HG03565 (cell line): ENCODE measurements around the gene SIL1.
"Not testable (repeated sequence)": the region's sequence is repeated elsewhere in the genome, so short reads cannot be mapped to it uniquely, and the experiment has no call there.

Experiments used
- ATAC-seq: cut with Tn5 transposase; IDR thresholded peaks from one replicate; pipeline ENCODE4 v1.9.1; 2021; ENCODE audit warnings: mild to moderate bottlenecking, moderate library complexity; ENCODE audit not compliant: unreplicated experiment

SIL1 gene

GRCh38 chr5:139076111-139076510 lies 122.1 kb downstream of the SIL1 start:
- no peak for ATAC-seq

DNA sequence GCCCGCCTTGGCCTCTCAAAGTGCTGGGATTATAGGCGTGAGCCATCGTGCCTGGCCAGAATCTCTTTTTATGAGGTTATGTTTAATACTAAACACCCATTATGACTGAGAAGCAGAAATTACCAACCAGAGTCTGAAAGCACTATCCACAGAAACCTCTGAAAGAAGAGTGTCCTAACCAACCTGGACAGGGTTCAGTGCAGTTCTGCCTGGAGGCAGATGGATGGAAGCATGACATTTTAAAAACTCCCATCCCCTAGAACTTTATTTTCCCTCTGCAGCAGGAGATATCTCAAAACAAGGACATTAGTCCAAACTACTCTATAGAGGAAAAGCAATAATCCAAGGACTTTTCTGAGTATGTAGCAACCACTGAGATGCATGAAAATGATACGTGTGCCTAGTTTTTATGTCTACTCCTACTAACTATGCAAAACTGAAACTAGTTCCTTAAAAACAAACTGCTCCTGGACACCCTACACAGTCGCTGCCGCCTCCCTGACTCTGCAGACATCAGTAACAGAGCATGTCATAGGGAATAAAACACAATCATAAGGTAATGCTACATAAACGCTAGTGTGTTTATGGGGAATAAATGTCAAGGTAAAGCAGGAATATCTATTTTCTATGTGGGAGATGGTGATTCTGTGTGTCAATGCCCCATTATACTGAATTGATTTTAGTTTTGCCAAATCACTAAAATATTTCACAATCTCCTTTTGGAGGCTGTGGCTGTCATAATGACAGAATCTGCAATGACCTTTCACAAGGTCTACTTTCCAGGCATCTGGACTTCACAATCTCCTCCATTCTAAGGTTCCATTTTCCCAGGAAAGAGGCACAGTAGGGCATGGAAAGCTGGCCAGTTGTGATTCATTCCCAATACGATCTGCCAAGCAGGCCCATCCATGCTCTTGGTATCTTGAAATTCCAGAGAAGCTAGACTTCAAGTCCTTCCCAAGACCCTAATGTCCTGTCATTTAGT lies 122.8 kb downstream of the SIL1 start:
- no peak for ATAC-seq

DNA sequence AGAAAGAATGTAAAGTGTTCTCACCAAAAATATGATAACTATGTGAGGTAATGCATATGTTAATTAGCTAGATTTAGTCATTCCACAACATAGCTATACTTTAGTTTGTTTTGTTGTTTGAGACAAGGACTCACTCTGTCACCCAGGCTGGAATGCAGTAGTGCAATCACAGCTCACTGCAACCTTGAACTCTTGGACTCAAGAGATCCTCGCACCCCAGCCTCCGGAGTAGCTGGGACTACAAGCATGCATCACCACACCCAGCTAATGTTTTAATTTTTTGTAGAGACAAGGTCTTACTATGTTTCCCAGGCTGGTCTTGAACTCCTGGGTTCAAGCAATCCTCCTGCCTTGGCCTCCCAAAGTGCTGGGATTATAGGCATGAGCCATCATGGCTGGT lies 124.2 kb downstream of the SIL1 start:
- not testable (repeated sequence) for ATAC-seq

DNA sequence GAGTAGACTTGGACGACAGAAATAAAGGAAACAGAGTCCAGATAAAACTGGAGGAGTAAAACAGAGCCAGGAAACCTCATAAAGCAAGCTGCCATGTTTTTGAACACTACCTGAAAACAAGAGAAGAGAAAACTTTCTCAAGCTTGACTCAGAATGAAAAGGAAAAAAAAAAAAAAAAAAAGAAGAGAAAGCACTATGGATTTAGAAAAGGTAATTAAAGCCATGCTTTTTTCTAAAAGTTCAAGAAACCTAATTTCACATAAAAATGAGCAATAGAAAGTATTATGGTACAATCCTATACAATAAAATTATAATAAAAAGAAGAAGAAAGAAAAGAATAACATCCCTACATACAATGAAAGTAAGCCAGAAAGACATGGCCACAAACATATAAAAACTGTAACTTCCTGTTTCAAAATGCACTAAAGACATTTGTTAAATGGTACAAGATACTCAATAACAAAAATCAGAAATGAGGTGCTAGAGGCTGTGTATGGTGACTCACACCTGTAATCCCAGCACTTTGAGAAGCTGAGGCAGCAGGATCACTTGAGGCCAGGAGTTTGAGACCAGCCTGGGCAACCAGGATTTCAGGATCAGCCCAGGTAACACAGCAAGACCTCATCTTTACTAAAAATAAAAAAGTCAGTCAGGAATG lies 129.5 kb downstream of the SIL1 start:
- ATAC-seq = no peak

- ATAC-seq = no peak
Observed at GRCh38 chr5:139068060-139068459, 130.1 kb downstream of the SIL1 start.

DNA sequence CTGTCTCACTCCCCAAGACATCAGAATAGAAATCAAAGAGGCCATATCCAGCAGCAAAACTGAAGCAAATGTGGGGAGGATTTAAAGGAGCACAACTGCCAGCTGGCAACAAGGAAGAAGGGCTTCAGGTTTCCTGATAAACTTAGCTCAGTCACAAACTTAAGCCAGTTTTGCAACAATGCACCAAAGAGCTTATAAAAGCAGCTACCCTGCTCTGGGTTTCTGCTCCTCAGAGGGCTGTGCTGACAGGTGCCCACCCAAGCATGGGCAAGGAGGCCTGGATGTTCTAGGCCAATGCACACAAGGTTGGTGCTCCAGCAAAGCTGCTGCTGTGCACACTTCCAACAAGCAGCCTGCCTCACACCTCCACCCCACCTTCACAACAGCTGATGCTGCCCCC lies 132.9 kb downstream of the SIL1 start:
- no peak for ATAC-seq

- no peak for ATAC-seq
Observed at GRCh38 chr5:139064613-139065012, 133.6 kb downstream of the SIL1 start.

DNA sequence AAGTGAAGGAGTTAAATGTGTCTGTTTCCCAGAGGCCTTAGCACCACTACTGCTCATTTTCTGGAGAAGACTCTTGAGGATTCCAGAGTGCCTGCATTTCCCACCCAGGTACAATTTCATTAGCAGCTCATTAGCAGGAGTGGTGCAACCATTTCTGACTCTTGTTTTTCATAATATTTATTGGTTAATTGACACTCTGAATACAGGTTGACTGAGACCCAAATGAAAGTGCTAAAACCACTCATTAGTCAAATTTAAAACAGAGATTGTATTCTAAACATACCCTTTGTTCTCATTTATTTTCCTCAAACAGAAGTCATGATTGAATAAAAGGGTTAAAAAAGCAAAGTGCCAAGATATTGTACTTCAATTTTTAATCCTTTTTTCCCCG lies 134.5 kb downstream of the SIL1 start:
- no peak for ATAC-seq

- ATAC-seq = no peak
Observed at GRCh38 chr5:139062910-139063663, 135.1 kb downstream of the SIL1 start.

DNA sequence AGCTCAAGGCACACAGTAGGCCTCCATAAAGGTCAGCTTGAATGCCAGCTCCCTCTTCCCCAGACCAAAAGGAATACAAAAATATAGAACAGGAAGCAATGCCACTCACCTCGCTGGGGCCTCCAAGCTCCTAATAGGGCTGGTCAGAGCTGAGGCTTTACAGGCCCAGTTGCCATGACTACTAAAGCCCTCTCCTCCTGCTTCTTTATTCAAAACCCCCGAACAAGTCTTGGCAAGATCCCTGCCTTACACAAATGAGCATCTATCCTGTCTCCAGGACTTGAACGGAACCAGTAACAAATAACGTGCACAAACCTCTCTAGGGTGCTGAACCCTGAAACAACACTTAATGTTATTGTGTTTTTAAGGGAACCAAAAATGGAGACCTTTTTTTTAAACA lies 136.3 kb downstream of the SIL1 start:
- no peak for ATAC-seq

- no peak for ATAC-seq
Observed at GRCh38 chr5:139061274-139061673, 136.9 kb downstream of the SIL1 start.

GRCh38 chr5:139058121-139058520 lies 140.0 kb downstream of the SIL1 start:
- ATAC-seq = no peak

DNA sequence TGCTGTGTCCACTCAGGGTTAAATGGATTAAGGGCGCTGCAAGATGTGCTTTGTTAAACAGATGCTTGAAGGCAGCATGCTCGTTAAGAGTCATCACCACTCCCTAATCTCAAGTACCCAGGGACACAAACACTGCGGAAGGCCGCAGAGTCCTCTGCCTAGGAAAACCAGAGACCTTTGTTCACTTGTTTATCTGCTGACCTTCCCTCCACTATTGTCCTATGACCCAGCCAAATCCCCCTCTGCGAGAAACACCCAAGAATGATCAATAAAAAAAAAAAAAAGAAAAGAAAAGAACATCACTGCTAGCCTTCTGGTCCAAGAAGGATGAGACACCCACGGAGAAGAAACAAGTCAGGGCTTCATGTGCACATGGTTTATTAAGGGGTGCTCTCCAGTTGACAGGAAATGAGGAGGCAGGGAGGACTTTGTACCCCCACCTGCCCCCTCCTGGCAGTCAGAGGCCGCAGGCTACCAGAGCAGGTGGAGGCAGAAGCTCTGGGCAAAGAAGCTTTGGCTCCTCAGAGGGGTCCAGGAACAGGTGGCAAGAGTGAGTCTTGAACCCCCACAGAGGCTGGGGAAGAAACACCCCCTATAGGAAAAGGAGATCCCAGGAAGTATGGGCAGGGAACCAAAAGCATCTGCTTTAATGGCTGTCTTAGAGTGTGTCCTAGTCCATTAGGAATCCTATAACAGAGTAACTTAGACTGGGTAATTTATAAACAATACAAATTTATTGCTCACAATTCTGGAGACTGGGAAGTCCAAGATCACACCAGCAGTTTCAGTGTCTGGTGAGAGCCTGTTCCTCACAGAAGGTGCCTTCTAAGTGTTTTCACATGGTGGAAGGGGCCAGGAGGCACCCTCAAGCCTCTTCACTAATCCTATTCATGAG lies 140.9 kb downstream of the SIL1 start:
- not testable (repeated sequence) for ATAC-seq

DNA sequence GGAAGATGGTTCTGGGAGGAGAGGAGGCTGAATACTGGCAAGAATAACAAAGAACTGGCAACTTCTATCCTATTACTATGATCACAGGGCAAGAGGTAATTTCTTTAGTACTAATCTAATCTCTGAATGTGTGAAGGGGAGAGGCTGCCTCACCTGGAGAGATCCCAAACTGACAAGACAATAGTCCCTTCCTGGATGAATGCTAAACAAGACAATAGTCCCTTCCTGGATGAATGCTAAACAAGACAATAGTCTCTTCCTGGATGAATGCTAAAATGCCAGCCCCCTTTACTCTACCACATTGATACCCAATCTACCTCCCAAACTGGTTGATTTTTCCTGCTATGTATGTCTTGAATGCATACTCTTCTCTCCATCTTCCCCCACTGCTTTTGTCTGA lies 145.2 kb downstream of the SIL1 start:
- ATAC-seq = no peak

GRCh38 chr5:139051392-139051791 lies 146.8 kb downstream of the SIL1 start:
- ATAC-seq = no peak

- no peak for ATAC-seq
Observed at GRCh38 chr5:139050432-139050831, 147.7 kb downstream of the SIL1 start.

DNA sequence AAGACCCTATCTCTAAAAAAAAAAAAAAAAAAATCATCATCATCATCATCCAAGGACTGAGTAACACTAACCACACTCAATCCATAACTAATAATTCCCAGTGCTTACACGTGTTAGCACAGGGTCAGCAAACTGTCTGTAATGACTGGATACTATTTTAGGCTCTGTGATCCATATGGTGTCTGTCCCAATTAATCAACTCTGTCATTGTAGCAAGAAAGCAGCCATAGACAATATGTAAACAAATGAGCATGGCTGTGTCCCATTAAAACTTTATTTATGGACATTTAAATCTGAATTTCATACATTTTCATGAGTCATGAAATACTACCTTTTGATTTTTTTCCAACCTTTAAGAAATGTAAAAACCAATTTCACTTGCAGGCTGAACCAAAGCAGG lies 148.4 kb downstream of the SIL1 start:
- ATAC-seq = no peak

- no peak for ATAC-seq
Observed at GRCh38 chr5:139046551-139046950, 151.6 kb downstream of the SIL1 start.

DNA sequence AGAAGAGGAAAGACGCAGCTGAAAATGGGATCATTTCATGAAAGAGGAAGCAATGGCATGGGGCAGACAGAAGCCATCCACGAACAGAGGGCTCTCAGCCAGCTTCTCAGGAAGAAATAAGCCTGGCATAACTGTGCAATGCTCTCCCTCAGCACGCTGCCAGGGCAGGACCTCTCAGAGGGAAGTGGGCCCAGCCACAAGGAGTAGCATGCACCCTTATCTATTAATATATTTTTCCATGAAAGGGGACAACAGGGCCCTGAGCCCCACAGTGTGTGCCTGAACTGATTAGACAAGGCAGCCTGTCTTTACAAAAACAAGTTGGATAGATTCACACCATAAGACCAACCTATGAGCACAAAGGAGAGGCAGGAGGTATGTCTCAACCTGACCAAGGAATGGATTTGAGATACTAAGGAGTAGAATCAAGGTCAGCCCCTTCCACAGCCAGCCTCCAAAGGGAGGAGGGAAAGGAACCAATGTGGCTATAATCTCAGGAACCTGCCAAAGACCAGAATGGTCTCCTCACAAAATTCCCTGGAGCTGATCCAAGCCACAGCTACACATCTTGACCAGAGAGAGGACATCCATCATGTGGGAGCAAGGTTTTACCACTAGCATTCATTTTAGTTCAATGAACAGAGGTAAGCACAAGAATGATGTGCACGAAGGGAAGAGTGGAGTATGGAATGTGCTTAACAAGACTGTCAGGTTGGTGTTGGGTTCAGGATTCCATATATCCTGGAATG lies 154.8 kb downstream of the SIL1 start:
- ATAC-seq = no peak

DNA sequence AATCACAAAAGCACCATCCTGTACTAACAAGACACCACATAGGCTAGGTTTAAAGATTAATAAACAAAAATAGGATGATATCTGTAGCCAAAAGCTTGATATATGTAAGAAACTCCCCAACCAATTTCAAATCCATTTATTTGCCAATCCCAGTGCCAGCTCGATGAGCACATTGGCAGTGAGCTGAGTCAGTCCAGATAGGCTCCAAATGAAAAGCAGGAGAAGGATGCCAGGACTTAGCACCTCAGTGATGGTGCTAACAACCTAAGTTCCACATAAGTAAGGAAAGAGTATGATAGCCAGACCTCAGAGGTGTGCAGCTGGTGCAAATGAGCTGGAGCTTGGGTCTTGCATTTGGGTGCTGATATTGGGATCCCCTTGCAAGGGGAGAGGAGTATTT lies 158.1 kb downstream of the SIL1 start:
- no peak for ATAC-seq
